Epithelial cell of esophagus (primary cell): ENCODE results near the gene TCP11L2.

Experiments used
- DNase-seq: peaks from one replicate; pipeline ENCODE4 v3.0.0; 2010; ENCODE audit warnings: low read depth
- H3K4me3 ChIP-seq: 2 replicates; pipeline ENCODE4 v1.5.1; 2011; ENCODE audit warnings: mild to moderate bottlenecking, low read length, control low read depth
- CTCF ChIP-seq: IDR thresholded peaks from 2 replicates; pipeline ENCODE4 v1.5.1; 2011; ENCODE audit warnings: low read depth, mild to moderate bottlenecking, low read length, control low read depth, inconsistent platforms; ENCODE audit not compliant: insufficient read depth; ENCODE audit errors: missing control alignments

The TCP11L2 gene

DNA sequence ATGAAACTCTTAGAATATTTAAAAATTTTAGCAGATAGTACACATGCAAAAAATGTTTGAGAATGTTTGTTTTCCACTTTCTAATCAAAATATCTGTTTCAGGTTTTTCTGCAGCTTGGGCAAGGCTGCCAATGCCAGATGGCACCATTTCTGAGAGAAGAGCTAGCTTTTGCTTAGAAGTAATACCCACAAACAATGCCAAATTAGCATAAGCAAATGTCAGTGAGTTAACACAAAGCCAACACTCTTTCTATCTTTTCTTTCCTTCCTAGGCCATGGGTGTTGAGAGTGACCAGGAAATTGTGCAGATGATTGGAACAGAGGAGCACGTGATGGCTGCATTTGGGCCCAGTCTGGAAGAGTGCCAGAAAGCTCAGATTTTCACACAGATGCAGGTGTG is 90.2 kb downstream of the TCP11L2 start:
- no peak for DNase-seq
- no peak for TF ChIP-seq CTCF
- no peak overlapping the region for H3K4me3 ChIP-seq
